DND-41 (cell line): ENCODE results near the gene SUPT3H.

Source experiments
- ATAC-seq: fragments of 200-7000 bp; cut with Tn5 transposase; 3 replicates; pipeline ENCODE4 v1.9.1; 2021; ENCODE audit warnings: low read depth; ENCODE audit not compliant: insufficient read depth
- DNase-seq: peaks from one replicate; pipeline ENCODE4 v3.0.0-alpha.2; 2020
- H2AFZ ChIP-seq: 2 replicates; pipeline ENCODE4 v1.6.0; 2012; ENCODE audit warnings: low read depth, low read length
- H3K27ac ChIP-seq: 2 replicates; pipeline ENCODE4 v1.5.1; 2012; ENCODE audit warnings: low read length, inconsistent platforms
- H3K27me3 ChIP-seq: fragments of 200-600 bp; sonication (generic); 2 replicates; pipeline ENCODE4 v1.6.0; 2012; ENCODE audit warnings: low read length, mild to moderate bottlenecking, inconsistent platforms; ENCODE audit not compliant: insufficient read depth, poor library complexity
- H3K36me3 ChIP-seq: 2 replicates; pipeline ENCODE4 v1.5.1; 2012; ENCODE audit warnings: low read length, inconsistent platforms; ENCODE audit not compliant: insufficient read depth
- H3K4me1 ChIP-seq: 2 replicates; pipeline ENCODE4 v1.5.1; 2012; ENCODE audit warnings: mild to moderate bottlenecking, low read length; ENCODE audit not compliant: insufficient read depth
- H3K4me2 ChIP-seq: 2 replicates; pipeline ENCODE4 v1.6.0; 2012; ENCODE audit warnings: mild to moderate bottlenecking, moderate library complexity, low read length, inconsistent platforms; ENCODE audit not compliant: insufficient read depth
- H3K4me3 ChIP-seq, 2 experiments: fragments of 200-600 bp in 1 of 2; shearing (Covaris generic) in 1 of 2; 2 replicates each; pipeline ENCODE4 v1.5.1; 2012 to 2016; ENCODE audit warnings: inconsistent platforms in 2 of 2, low read length in 2 of 2, mild to moderate bottlenecking in 2 of 2, low read depth in 1 of 2, moderate library complexity in 1 of 2
- H3K79me2 ChIP-seq: 2 replicates; pipeline ENCODE4 v1.6.0; 2012; ENCODE audit warnings: low read length, inconsistent platforms; ENCODE audit not compliant: insufficient read depth
- H3K9ac ChIP-seq: 2 replicates; pipeline ENCODE4 v1.6.0; 2012; ENCODE audit warnings: low read depth, mild to moderate bottlenecking, inconsistent platforms, low read length, moderate library complexity
- H3K9me3 ChIP-seq: 2 replicates; pipeline ENCODE4 v1.5.1; 2012; ENCODE audit warnings: low read length, moderate library complexity, mild to moderate bottlenecking, inconsistent platforms; ENCODE audit not compliant: insufficient read depth, severe bottlenecking
- H4K20me1 ChIP-seq: 2 replicates; pipeline ENCODE4 v1.6.0; 2012; ENCODE audit warnings: low read length; ENCODE audit not compliant: insufficient read depth
- CTCF ChIP-seq: IDR thresholded peaks from 2 replicates; pipeline ENCODE4 v1.5.1; 2012; ENCODE audit warnings: borderline replicate concordance, low read length, moderate library complexity, mild to moderate bottlenecking; ENCODE audit not compliant: poor library complexity, severe bottlenecking; ENCODE audit errors: extremely low read depth
- EZH2 ChIP-seq: IDR thresholded peaks from 3 replicates; pipeline ENCODE4 v1.6.1; 2012; ENCODE audit warnings: borderline replicate concordance, low read depth, mild to moderate bottlenecking, moderate library complexity, low read length, inconsistent platforms; ENCODE audit not compliant: severe bottlenecking

SUPT3H gene

GRCh38 chr6:45116714-45117410 is 260.9 kb downstream of the SUPT3H start:
- Histone ChIP-seq H3K4me1 (peaks cover 20% of the 10 kb centered on the region), H3K27ac (peak overlapping the region; percentile 4), H3K4me2 (peak overlapping the region; percentile 33; the same call in 1 of the 2 replicates), H3K9me3 (no peaks in the 10 kb centered on the region), H3K4me3 (no peak overlapping the region), H3K9ac (no peak overlapping the region), H4K20me1 (no peaks in the 10 kb centered on the region), H3K27me3 (no peaks in the 10 kb centered on the region), H2AFZ (no peak overlapping the region), H3K36me3 (no peaks in the 10 kb centered on the region), H3K79me2 (no peaks in the 10 kb centered on the region)
- no peak for DNase-seq
- TF ChIP-seq EZH2, result no peak
- ATAC-seq, result peak; percentile 88

- Histone ChIP-seq H3K4me2 (no peak overlapping the region), H3K79me2 (no peaks in the 10 kb centered on the region), H3K27me3 (no peaks in the 10 kb centered on the region), H3K27ac (no peak overlapping the region), H4K20me1 (no peaks in the 10 kb centered on the region), H3K9ac (no peak overlapping the region), H2AFZ (no peak overlapping the region), H3K4me3 (no peak overlapping the region), H3K9me3 (no peaks in the 10 kb centered on the region), H3K4me1 (peaks cover 20% of the 10 kb centered on the region), H3K36me3 (no peaks in the 10 kb centered on the region)
- DNase-seq (no peak), ATAC-seq (no peak)
- TF ChIP-seq EZH2 (no peak), CTCF (no peak)
Measured at GRCh38 chr6:45115696-45116095, 262.0 kb downstream of the SUPT3H start.

- no peaks in the 10 kb centered on the region for H4K20me1 ChIP-seq
- no peak overlapping the region for H3K4me3 ChIP-seq
- no peak for ATAC-seq
- no peak overlapping the region for H3K27ac ChIP-seq
- H3K4me1 ChIP-seq, result peaks cover 23% of the 10 kb centered on the region
- no peak overlapping the region for H3K4me2 ChIP-seq
- no peak for TF ChIP-seq EZH2
- no peak for TF ChIP-seq CTCF
- no peak for DNase-seq
- H3K27me3 ChIP-seq, result no peaks in the 10 kb centered on the region
- H3K79me2 ChIP-seq, result no peaks in the 10 kb centered on the region
- H3K9ac ChIP-seq, result no peak overlapping the region
- H2AFZ ChIP-seq, result no peak overlapping the region
- H3K36me3 ChIP-seq, result no peaks in the 10 kb centered on the region
- H3K9me3 ChIP-seq, result no peaks in the 10 kb centered on the region
Measured at GRCh38 chr6:45112711-45113110, 265.0 kb downstream of the SUPT3H start.

GRCh38 chr6:45109551-45109950 is 268.2 kb downstream of the SUPT3H start:
- DNase-seq (no peak), ATAC-seq (no peak)
- H3K27ac ChIP-seq, result no peak overlapping the region
- H3K36me3 ChIP-seq, result no peaks in the 10 kb centered on the region
- no peak overlapping the region for H3K9ac ChIP-seq
- no peak overlapping the region for H3K4me2 ChIP-seq
- H3K9me3 ChIP-seq, result no peaks in the 10 kb centered on the region
- peaks cover 3% of the 10 kb centered on the region; the same call in 1 of the 2 replicates for H3K4me1 ChIP-seq
- H3K79me2 ChIP-seq, result no peaks in the 10 kb centered on the region
- H4K20me1 ChIP-seq, result no peaks in the 10 kb centered on the region
- no peak for TF ChIP-seq EZH2
- no peak for TF ChIP-seq CTCF
- no peak overlapping the region for H2AFZ ChIP-seq
- H3K4me3 ChIP-seq, result no peak overlapping the region
- H3K27me3 ChIP-seq, result no peaks in the 10 kb centered on the region
